Measurements from ENCODE around the gene FN3K.

The FN3K gene

GRCh38 chr17:82791532-82791931, 56.1 kb downstream of the FN3K start:
- H3K27me3 ChIP-seq (ENCODE audit: control insufficient read depth in 5 of 5, insufficient read depth in 4 of 5, low read length in 5 of 5): no peaks in the 10 kb centered on the region
- peaks cover 0 to 20% (median 8%) of the 10 kb centered on the region in 5 donors for H3K4me1 ChIP-seq (ENCODE audit: control insufficient read depth in 5 of 5, insufficient read depth in 5 of 5, low read length in 5 of 5)
- no peak overlapping the region for H3K27ac ChIP-seq (ENCODE audit: low read depth, low read length)
- H3K36me3 ChIP-seq (ENCODE audit: control insufficient read depth in 5 of 5, insufficient read depth in 5 of 5, low read length in 5 of 5): peaks cover 0 to 19% (median 12%) of the 10 kb centered on the region in 5 donors
- no peaks in the 10 kb centered on the region for H3K9me3 ChIP-seq (ENCODE audit: control insufficient read depth in 5 of 5, low read length in 5 of 5)
- H3K4me3 ChIP-seq (ENCODE audit: low read depth in 1 of 5, low read length in 5 of 5): no peak overlapping the region
- H3K9ac ChIP-seq (ENCODE audit: low read length in 5 of 5): no peak overlapping the region

- Histone ChIP-seq H3K36me3 (ENCODE audit: control insufficient read depth in 5 of 5, insufficient read depth in 5 of 5, low read length in 5 of 5) (peaks cover 0 to 26% (median 12%) of the 10 kb centered on the region in 5 donors), H3K4me1 (ENCODE audit: control insufficient read depth in 5 of 5, insufficient read depth in 5 of 5, low read length in 5 of 5) (peaks cover 0 to 20% (median 0%) of the 10 kb centered on the region in 5 donors), H3K27me3 (ENCODE audit: control insufficient read depth in 5 of 5, insufficient read depth in 4 of 5, low read length in 5 of 5) (no peaks in the 10 kb centered on the region), H3K4me3 (ENCODE audit: low read depth in 1 of 5, low read length in 5 of 5) (no peak overlapping the region), H3K9me3 (ENCODE audit: control insufficient read depth in 5 of 5, low read length in 5 of 5) (no peaks in the 10 kb centered on the region), H3K27ac (ENCODE audit: low read depth, low read length) (peak overlapping the region; percentile 60), H3K9ac (ENCODE audit: low read length in 5 of 5) (no peak overlapping the region)
Observed at GRCh38 chr17:82793974-82794630, 58.7 kb downstream of the FN3K start.

- peaks cover 0 to 20% (median 0%) of the 10 kb centered on the region in 5 donors for H3K4me1 ChIP-seq (ENCODE audit: control insufficient read depth in 5 of 5, insufficient read depth in 5 of 5, low read length in 5 of 5)
- no peaks in the 10 kb centered on the region for H3K9me3 ChIP-seq (ENCODE audit: control insufficient read depth in 5 of 5, low read length in 5 of 5)
- H3K27me3 ChIP-seq (ENCODE audit: control insufficient read depth in 5 of 5, insufficient read depth in 4 of 5, low read length in 5 of 5): no peaks in the 10 kb centered on the region
- no peak overlapping the region for H3K4me3 ChIP-seq (ENCODE audit: low read depth in 1 of 5, low read length in 5 of 5)
- H3K9ac ChIP-seq (ENCODE audit: low read length in 5 of 5): peak overlapping the region in 1 of 5 donors; percentile 32
- H3K27ac ChIP-seq (ENCODE audit: low read depth, low read length): peak overlapping the region; percentile 60
- H3K36me3 ChIP-seq (ENCODE audit: control insufficient read depth in 5 of 5, insufficient read depth in 5 of 5, low read length in 5 of 5): peaks cover 0 to 32% (median 12%) of the 10 kb centered on the region in 5 donors
Observed at GRCh38 chr17:82794781-82795482, 59.5 kb downstream of the FN3K start.

GRCh38 chr17:82795615-82796014, 60.2 kb downstream of the FN3K start:
- H3K9me3 ChIP-seq (ENCODE audit: control insufficient read depth in 5 of 5, low read length in 5 of 5): no peaks in the 10 kb centered on the region
- no peak overlapping the region for H3K9ac ChIP-seq (ENCODE audit: low read length in 5 of 5)
- no peaks in the 10 kb centered on the region for H3K27me3 ChIP-seq (ENCODE audit: control insufficient read depth in 5 of 5, insufficient read depth in 4 of 5, low read length in 5 of 5)
- peaks cover 0 to 20% (median 0%) of the 10 kb centered on the region in 5 donors for H3K4me1 ChIP-seq (ENCODE audit: control insufficient read depth in 5 of 5, insufficient read depth in 5 of 5, low read length in 5 of 5)
- H3K4me3 ChIP-seq (ENCODE audit: low read depth in 1 of 5, low read length in 5 of 5): no peak overlapping the region
- peak overlapping the region; percentile 60 for H3K27ac ChIP-seq (ENCODE audit: low read depth, low read length)
- H3K36me3 ChIP-seq (ENCODE audit: control insufficient read depth in 5 of 5, insufficient read depth in 5 of 5, low read length in 5 of 5): peaks cover 0 to 36% (median 17%) of the 10 kb centered on the region in 5 donors

GRCh38 chr17:82797061-82797460, 61.6 kb downstream of the FN3K start:
- Histone ChIP-seq H3K36me3 (ENCODE audit: control insufficient read depth in 5 of 5, insufficient read depth in 5 of 5, low read length in 5 of 5) (peaks cover 0 to 40% (median 22%) of the 10 kb centered on the region in 5 donors), H3K9me3 (ENCODE audit: control insufficient read depth in 5 of 5, low read length in 5 of 5) (peaks cover 0 to 4% (median 0%) of the 10 kb centered on the region in 5 donors), H3K27ac (ENCODE audit: low read depth, low read length) (no peak overlapping the region), H3K4me3 (ENCODE audit: low read depth in 1 of 5, low read length in 5 of 5) (no peak overlapping the region), H3K4me1 (ENCODE audit: control insufficient read depth in 5 of 5, insufficient read depth in 5 of 5, low read length in 5 of 5) (peaks cover 0 to 20% (median 0%) of the 10 kb centered on the region in 5 donors), H3K9ac (ENCODE audit: low read length in 5 of 5) (no peak overlapping the region), H3K27me3 (ENCODE audit: control insufficient read depth in 5 of 5, insufficient read depth in 4 of 5, low read length in 5 of 5) (no peaks in the 10 kb centered on the region)

- H3K4me1 ChIP-seq (ENCODE audit: control insufficient read depth in 5 of 5, insufficient read depth in 5 of 5, low read length in 5 of 5): peaks cover 0 to 20% (median 0%) of the 10 kb centered on the region in 5 donors
- H3K27me3 ChIP-seq (ENCODE audit: control insufficient read depth in 5 of 5, insufficient read depth in 4 of 5, low read length in 5 of 5): no peaks in the 10 kb centered on the region
- no peak overlapping the region for H3K9ac ChIP-seq (ENCODE audit: low read length in 5 of 5)
- H3K9me3 ChIP-seq (ENCODE audit: control insufficient read depth in 5 of 5, low read length in 5 of 5): peaks cover 0 to 4% (median 0%) of the 10 kb centered on the region in 5 donors
- H3K36me3 ChIP-seq (ENCODE audit: control insufficient read depth in 5 of 5, insufficient read depth in 5 of 5, low read length in 5 of 5): peaks cover 0 to 40% (median 22%) of the 10 kb centered on the region in 5 donors
- no peak overlapping the region for H3K27ac ChIP-seq (ENCODE audit: low read depth, low read length)
- H3K4me3 ChIP-seq (ENCODE audit: low read depth in 1 of 5, low read length in 5 of 5): no peak overlapping the region
Observed at GRCh38 chr17:82798752-82799151, 63.3 kb downstream of the FN3K start.

GRCh38 chr17:82799591-82799990, 64.2 kb downstream of the FN3K start:
- no peak overlapping the region for H3K9ac ChIP-seq (ENCODE audit: low read length in 5 of 5)
- peaks cover 0 to 17% (median 4%) of the 10 kb centered on the region in 5 donors for H3K4me1 ChIP-seq (ENCODE audit: control insufficient read depth in 5 of 5, insufficient read depth in 5 of 5, low read length in 5 of 5)
- no peak overlapping the region for H3K4me3 ChIP-seq (ENCODE audit: low read depth in 1 of 5, low read length in 5 of 5)
- H3K27ac ChIP-seq (ENCODE audit: low read depth, low read length): no peak overlapping the region
- H3K9me3 ChIP-seq (ENCODE audit: control insufficient read depth in 5 of 5, low read length in 5 of 5): peaks cover 0 to 4% (median 0%) of the 10 kb centered on the region in 5 donors
- H3K36me3 ChIP-seq (ENCODE audit: control insufficient read depth in 5 of 5, insufficient read depth in 5 of 5, low read length in 5 of 5): peaks cover 0 to 40% (median 22%) of the 10 kb centered on the region in 5 donors
- H3K27me3 ChIP-seq (ENCODE audit: control insufficient read depth in 5 of 5, insufficient read depth in 4 of 5, low read length in 5 of 5): no peaks in the 10 kb centered on the region
